ENCODE results near the gene LCNL1.

GRCh38 chr9:137027369-137028262 lies 44.8 kb downstream of the LCNL1 start, which contains the start of gene ABCA2:
- TF ChIP-seq CTCF (IDR thresholded peaks at IDR 0.05; ENCODE audit: poor library complexity) (no peak), EZH2phosphoT487 (IDR thresholded peaks at IDR 0.05; ENCODE audit: low read depth, severe bottlenecking, unreplicated experiment) (no peak), EZH2 (IDR thresholded peaks at IDR 0.05; ENCODE audit: borderline replicate concordance) (no peak)

Measured in hepatocyte (in vitro differentiated cells).